ENCODE data around the gene TTC32. TPM values are rescaled to one million over a fixed set of nuclear protein-coding genes. Genes with fewer than 3 reads are reported as not detected.
A peak's percentile ranks its signal among the peaks of the same experiment; 100 is the strongest.

TTC32 gene
- polyA plus RNA-seq, 1 experiment: 3.6 TPM

DNA sequence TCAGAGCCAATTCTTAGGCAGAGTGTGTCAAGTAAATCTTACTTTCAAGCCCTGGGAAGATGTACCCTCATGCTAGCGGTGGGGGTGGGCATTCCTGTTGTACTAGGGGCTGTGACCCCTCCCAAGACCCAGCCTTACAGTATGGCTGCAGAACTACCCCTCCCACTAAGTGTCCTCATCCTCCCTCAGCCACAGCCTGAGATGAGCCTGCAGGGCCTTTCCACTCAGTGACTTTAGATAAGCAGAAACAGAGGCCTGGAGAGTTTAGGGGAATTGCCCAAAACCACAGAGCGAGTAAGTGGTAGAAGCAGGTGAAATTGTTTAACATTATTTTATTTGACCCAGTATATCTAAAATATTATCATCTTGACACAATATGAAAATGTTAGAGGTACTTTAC lies 36.6 kb downstream of the TTC32 start:
- TF ChIP-seq, protein P1, sequence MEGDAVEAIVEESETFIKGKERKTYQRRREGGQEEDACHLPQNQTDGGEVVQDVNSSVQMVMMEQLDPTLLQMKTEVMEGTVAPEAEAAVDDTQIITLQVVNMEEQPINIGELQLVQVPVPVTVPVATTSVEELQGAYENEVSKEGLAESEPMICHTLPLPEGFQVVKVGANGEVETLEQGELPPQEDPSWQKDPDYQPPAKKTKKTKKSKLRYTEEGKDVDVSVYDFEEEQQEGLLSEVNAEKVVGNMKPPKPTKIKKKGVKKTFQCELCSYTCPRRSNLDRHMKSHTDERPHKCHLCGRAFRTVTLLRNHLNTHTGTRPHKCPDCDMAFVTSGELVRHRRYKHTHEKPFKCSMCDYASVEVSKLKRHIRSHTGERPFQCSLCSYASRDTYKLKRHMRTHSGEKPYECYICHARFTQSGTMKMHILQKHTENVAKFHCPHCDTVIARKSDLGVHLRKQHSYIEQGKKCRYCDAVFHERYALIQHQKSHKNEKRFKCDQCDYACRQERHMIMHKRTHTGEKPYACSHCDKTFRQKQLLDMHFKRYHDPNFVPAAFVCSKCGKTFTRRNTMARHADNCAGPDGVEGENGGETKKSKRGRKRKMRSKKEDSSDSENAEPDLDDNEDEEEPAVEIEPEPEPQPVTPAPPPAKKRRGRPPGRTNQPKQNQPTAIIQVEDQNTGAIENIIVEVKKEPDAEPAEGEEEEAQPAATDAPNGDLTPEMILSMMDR (IDR thresholded peaks at IDR 0.05; ENCODE audit: insufficient read depth, low read depth, low read length): no peak
- ChIA-PET POLR2A (no interaction called here), CTCF (interaction anchor here (1.1 to 4.3 kb wide), 5 partner anchors 9 to 1345 kb away, joined by 3 to 35 read pairs (median 19); no protein-coding TSS in a partner anchor)
- H3K36me3 ChIP-seq (ENCODE audit: control insufficient read depth, insufficient read depth, low read length): no peaks in the 10 kb centered on the region
- no peaks in the 10 kb centered on the region for H3K27me3 ChIP-seq (ENCODE audit: control insufficient read depth, insufficient read depth, low read length)
- DNase-seq (ENCODE audit: low read depth): no peak
- H3K4me3 ChIP-seq (ENCODE audit: low read depth, low read length): no peak overlapping the region

DNA sequence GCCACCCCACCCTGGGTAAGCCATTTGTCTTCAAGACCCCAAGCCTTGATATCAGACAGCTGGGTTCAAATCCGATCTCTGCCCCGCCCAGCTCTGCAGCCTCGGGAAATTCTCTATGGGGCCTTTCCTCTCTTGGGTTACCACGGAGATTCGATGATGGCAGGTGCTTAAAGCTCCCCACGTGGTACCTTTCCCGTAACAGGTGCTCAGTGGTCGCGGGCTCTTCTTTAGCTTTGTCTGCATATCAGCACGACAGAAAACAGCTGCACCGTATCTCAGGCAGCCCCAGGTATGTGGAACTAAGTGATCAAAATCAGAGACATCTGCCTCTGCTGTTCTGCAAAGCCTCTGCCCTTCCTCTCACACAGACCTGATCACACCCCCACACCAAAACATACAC lies 37.4 kb downstream of the TTC32 start:
- Histone ChIP-seq H3K36me3 (ENCODE audit: control insufficient read depth, insufficient read depth, low read length) (no peaks in the 10 kb centered on the region), H3K4me3 (ENCODE audit: low read depth, low read length) (no peak overlapping the region), H3K27me3 (ENCODE audit: control insufficient read depth, insufficient read depth, low read length) (no peaks in the 10 kb centered on the region)
- CTCF ChIA-PET: interaction anchor here (0.7 to 4.3 kb wide), 16 partner anchors 8 to 1440 kb away, joined by 3 to 35 read pairs (median 5); no protein-coding TSS in a partner anchor
- TF ChIP-seq, protein P1 (IDR thresholded peaks at IDR 0.05; ENCODE audit: insufficient read depth, low read depth, low read length): no peak
- POLR2A ChIA-PET: no interaction called here
- no peak for DNase-seq (ENCODE audit: low read depth)

GRCh38 chr2:19863303-19864041 lies 38.3 kb downstream of the TTC32 start:
- POLR2A ChIA-PET: no interaction called here
- TF ChIP-seq, protein P1 (IDR thresholded peaks at IDR 0.05; ENCODE audit: insufficient read depth, low read depth, low read length): peak; percentile 88
- CTCF ChIA-PET: interaction anchor here (0.6 to 4.3 kb wide), 33 partner anchors 8 to 1476 kb away, joined by 3 to 35 read pairs (median 4); no protein-coding TSS in a partner anchor
- Histone ChIP-seq H3K27me3 (ENCODE audit: control insufficient read depth, insufficient read depth, low read length) (no peaks in the 10 kb centered on the region), H3K36me3 (ENCODE audit: control insufficient read depth, insufficient read depth, low read length) (no peaks in the 10 kb centered on the region), H3K4me3 (ENCODE audit: low read depth, low read length) (no peak overlapping the region)
- no peak for DNase-seq (ENCODE audit: low read depth)

DNA sequence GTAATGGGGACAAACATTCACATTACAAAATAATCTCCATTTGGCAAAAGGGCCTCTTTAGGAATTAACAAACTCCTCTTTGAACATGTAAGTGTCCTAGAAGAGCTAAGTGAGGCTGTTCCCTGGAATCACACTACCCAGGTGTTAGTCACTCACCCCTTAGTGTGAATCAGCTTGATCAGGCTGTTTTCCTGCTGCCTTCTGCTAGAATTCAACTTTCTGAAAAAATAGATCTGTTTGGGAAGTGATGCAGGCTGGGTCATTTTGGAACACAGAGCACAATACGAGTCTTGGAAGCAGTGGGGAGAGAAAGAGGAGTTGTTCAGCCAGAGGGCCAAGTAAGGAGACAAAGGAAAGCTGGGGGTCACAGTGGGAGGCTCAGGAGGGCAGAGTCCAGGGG lies 40.0 kb downstream of the TTC32 start:
- no peaks in the 10 kb centered on the region for H3K36me3 ChIP-seq (ENCODE audit: control insufficient read depth, insufficient read depth, low read length)
- ChIA-PET CTCF (interaction anchor here (0.6 to 4.3 kb wide), 6 partner anchors 11 to 1341 kb away, joined by 3 to 35 read pairs (median 5); no protein-coding TSS in a partner anchor), POLR2A (no interaction called here)
- H3K4me3 ChIP-seq (ENCODE audit: low read depth, low read length): no peak overlapping the region
- DNase-seq (ENCODE audit: low read depth): no peak
- H3K27me3 ChIP-seq (ENCODE audit: control insufficient read depth, insufficient read depth, low read length): no peaks in the 10 kb centered on the region; the same call in 1 of the 2 replicates
- TF ChIP-seq, protein P1 (IDR thresholded peaks at IDR 0.05; ENCODE audit: insufficient read depth, low read depth, low read length): no peak

DNA sequence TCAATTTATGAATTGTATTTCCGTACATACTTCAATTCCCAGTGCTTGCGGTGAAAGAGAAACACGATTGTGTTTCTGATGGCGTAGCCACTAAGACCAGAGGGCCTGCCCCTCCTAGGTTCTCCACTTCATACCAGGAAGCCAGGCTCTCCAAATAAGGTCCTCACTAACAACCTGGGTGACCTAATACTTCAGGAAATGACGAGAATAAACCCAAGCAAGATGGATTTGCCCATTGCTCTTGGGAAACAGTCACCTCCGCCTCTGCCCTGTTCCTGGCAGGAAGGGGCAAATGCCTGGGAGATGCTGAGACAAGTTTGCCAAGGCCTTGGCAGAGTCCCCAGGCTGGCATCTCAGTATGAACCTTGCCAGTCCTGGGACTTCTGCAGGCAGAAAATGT lies 41.8 kb downstream of the TTC32 start:
- POLR2A ChIA-PET: no interaction called here
- no peak overlapping the region for H3K4me3 ChIP-seq (ENCODE audit: low read depth, low read length)
- H3K36me3 ChIP-seq (ENCODE audit: control insufficient read depth, insufficient read depth, low read length): no peaks in the 10 kb centered on the region
- TF ChIP-seq, protein P1 (IDR thresholded peaks at IDR 0.05; ENCODE audit: insufficient read depth, low read depth, low read length): no peak
- no peaks in the 10 kb centered on the region; the same call in 1 of the 2 replicates for H3K27me3 ChIP-seq (ENCODE audit: control insufficient read depth, insufficient read depth, low read length)
- no peak for DNase-seq (ENCODE audit: low read depth)
- CTCF ChIA-PET: no interaction called here
